ENCODE data around the gene ZBTB16.

GRCh38 chr11:114196997-114197703 lies 137.6 kb downstream of the ZBTB16 start:
- no peak for TF ChIP-seq ELF4 (IDR thresholded peaks at IDR 0.05)
- no peak for TF ChIP-seq FOXM1 (IDR thresholded peaks at IDR 0.05; ENCODE audit: borderline replicate concordance)
- no peak for TF ChIP-seq SP1 (IDR thresholded peaks at IDR 0.05)
- TF ChIP-seq SUZ12 (IDR thresholded peaks at IDR 0.05) = no peak
- TF ChIP-seq ZNF384 (IDR thresholded peaks at IDR 0.05) = no peak
- no peak for TF ChIP-seq FOXK2 (IDR thresholded peaks at IDR 0.05)
- TF ChIP-seq FOXA1 (IDR thresholded peaks at IDR 0.05) = no peak

All from HEK293T (cell line).